Measurements from ENCODE around the gene CFAP46. TPM values are rescaled to one million over a fixed set of nuclear protein-coding genes. Genes with fewer than 3 reads are reported as not detected.
"Not testable (repeated sequence)": the region's sequence is repeated elsewhere in the genome, so short reads cannot be mapped to it uniquely, and the experiment has no call there.

Gene CFAP46
- total RNA-seq, 4 donors from 2014 or later, result not detected

- no peak overlapping the region for H3K27ac ChIP-seq
- no peaks in the 10 kb centered on the region for H3K4me1 ChIP-seq
- H3K36me3 ChIP-seq, result no peaks in the 10 kb centered on the region
- TF ChIP-seq POLR2A (IDR thresholded peaks at IDR 0.05) (no peak), CTCF (IDR thresholded peaks at IDR 0.05) (no peak)
- no peaks in the 10 kb centered on the region for H3K27me3 ChIP-seq
- DNase-seq, result no peak
- H3K4me3 ChIP-seq, result no peak overlapping the region
- H3K9me3 ChIP-seq, result peaks cover 0 to 5% (median 0%) of the 10 kb centered on the region in 4 donors
Measured at GRCh38 chr10:132802048-132802447, 140.3 kb downstream of the CFAP46 start.

GRCh38 chr10:132799865-132800264 lies 142.5 kb downstream of the CFAP46 start:
- Histone ChIP-seq H3K36me3 (no peaks in the 10 kb centered on the region), H3K27ac (no peak overlapping the region), H3K27me3 (no peaks in the 10 kb centered on the region), H3K4me1 (no peaks in the 10 kb centered on the region), H3K9me3 (peaks cover 0 to 5% (median 0%) of the 10 kb centered on the region in 4 donors), H3K4me3 (no peak overlapping the region)
- no peak for DNase-seq
- no peak for TF ChIP-seq POLR2A (IDR thresholded peaks at IDR 0.05)
- no peak for TF ChIP-seq CTCF (IDR thresholded peaks at IDR 0.05)

GRCh38 chr10:132798876-132799275 lies 143.5 kb downstream of the CFAP46 start:
- no peaks in the 10 kb centered on the region for H3K36me3 ChIP-seq
- no peaks in the 10 kb centered on the region for H3K4me1 ChIP-seq
- H3K4me3 ChIP-seq, result no peak overlapping the region
- H3K9me3 ChIP-seq, result peaks cover 0 to 5% (median 0%) of the 10 kb centered on the region in 4 donors
- no peak for DNase-seq
- H3K27ac ChIP-seq, result no peak overlapping the region
- TF ChIP-seq POLR2A (IDR thresholded peaks at IDR 0.05) (no peak), CTCF (IDR thresholded peaks at IDR 0.05) (no peak)
- no peaks in the 10 kb centered on the region for H3K27me3 ChIP-seq

GRCh38 chr10:132798403-132798802 lies 144.0 kb downstream of the CFAP46 start:
- TF ChIP-seq POLR2A (IDR thresholded peaks at IDR 0.05) (no peak), CTCF (IDR thresholded peaks at IDR 0.05) (no peak)
- no peak overlapping the region for H3K4me3 ChIP-seq
- no peaks in the 10 kb centered on the region for H3K27me3 ChIP-seq
- peaks cover 0 to 5% (median 0%) of the 10 kb centered on the region in 4 donors for H3K9me3 ChIP-seq
- H3K36me3 ChIP-seq, result no peaks in the 10 kb centered on the region
- no peak overlapping the region for H3K27ac ChIP-seq
- no peak for DNase-seq
- H3K4me1 ChIP-seq, result no peaks in the 10 kb centered on the region

- H3K4me3 ChIP-seq, H3K36me3 ChIP-seq, H3K27ac ChIP-seq, DNase-seq, H3K4me1 ChIP-seq, H3K9me3 ChIP-seq, H3K27me3 ChIP-seq: not testable (repeated sequence)
Measured at GRCh38 chr10:132797986-132798385, 144.4 kb downstream of the CFAP46 start.

GRCh38 chr10:132796846-132797245 lies 145.5 kb downstream of the CFAP46 start:
- TF ChIP-seq CTCF (IDR thresholded peaks at IDR 0.05) (no peak), POLR2A (IDR thresholded peaks at IDR 0.05) (no peak)
- Histone ChIP-seq H3K36me3 (no peaks in the 10 kb centered on the region), H3K27ac (no peak overlapping the region), H3K27me3 (no peaks in the 10 kb centered on the region), H3K4me1 (no peaks in the 10 kb centered on the region), H3K9me3 (peaks cover 0 to 2% (median 0%) of the 10 kb centered on the region in 4 donors), H3K4me3 (no peak overlapping the region)
- no peak for DNase-seq

Measured in Peyer's patch (tissue), 4 donors.